GM21515 (cell line): ENCODE data around the gene INPP5A.
A peak's percentile ranks its signal among the peaks of the same experiment; 100 is the strongest.
"Not testable (repeated sequence)": the region's sequence is repeated elsewhere in the genome, so short reads cannot be mapped to it uniquely, and the experiment has no call there.

Experiments used
- ATAC-seq: cut with Tn5 transposase; IDR thresholded peaks from one replicate; pipeline ENCODE4 v1.9.1; 2021; ENCODE audit not compliant: unreplicated experiment

Gene INPP5A

DNA sequence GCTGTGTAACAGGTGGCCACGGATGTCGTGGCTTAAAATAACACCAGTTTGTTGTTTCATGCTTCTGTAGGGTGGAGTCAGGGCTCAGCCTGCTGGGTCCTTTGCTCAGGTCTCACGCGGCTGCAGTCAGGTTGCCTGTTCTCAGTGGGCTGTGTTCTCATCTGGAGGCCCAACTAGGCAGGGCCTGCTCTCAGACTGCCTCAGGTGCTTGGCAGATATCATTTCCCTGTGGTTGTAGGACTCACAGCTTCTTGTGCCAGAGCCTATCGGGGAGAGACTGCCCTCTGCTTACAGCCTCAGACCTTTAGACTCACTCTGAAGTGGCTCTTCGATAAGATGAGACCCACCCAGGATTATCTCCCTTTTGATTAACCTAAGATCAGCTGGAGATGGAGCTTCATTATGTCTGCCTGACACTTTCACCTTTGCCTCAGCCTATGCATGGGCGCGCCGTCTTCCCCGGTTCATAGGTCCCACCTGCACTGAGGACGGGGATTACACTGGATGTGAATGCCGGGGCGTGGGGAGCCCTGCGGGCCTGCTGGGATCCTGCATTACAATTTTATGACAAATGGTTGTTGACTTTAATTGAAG, 55.3 kb downstream of the INPP5A start:
- ATAC-seq, result no peak

DNA sequence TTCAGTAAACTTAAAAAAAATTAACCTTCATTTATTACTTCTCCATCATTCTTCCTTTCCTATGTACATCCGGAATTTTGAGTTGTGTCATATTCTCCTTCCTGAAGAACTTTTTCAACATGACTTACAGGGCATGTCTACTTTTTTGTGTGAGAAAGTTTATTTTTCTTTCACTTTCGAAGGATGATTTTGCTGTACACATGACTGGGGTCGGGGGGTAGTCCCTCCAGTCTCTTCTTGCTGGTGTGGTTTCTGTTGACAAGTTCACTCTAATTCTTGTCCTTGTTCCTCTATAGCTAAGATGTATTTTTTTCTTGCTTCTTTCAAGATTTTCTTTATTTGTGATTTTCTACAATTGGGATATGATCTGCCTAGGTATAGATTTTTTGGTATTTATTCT, 55.8 kb downstream of the INPP5A start:
- peak; percentile 81 for ATAC-seq

DNA sequence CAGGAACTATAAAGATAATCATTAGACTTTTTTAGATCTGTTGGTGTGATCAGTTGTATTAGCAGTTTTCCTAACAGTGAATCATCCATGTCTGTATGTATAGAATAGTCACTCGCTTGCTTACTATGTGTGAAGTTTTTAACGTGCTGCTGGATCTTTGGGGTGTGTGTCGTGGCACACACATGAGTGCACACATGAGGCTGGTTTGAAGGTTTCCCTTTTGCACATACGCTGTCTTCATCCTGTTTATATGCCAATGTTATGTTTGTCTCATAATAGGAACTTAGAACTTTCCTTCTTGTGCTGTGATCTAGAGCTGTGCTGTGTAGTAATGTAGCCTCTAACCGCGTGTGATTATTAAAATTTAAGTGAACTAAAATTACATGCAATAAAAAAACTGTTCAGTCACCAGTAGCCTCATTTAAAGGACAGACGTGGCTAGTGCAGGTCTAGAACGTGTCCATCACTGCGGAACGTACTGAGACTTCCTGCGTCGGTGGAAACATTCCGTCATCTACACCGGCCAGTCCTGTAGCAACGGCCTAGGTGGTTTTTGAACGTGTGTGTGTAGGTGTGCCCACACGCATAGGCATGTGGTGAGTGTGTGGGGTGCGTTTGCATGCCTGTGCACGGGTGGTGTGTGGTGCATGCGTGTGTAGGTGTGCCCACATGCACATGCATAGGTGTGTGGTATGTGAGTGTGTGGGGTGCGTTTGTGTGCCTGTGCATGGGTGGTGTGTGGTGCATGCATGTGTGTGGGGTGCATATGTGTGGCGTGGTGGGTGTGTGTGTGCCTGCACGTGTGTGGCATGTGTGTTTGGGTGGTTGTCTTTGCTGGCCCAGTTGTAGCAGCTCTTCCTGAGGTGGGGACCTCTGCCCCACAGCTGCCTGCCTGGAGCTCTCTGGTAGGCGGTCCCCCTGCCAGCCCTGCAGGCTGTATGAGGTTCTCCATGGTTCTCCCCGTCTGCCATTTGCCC, 56.6 kb downstream of the INPP5A start:
- peak; percentile 46 for ATAC-seq

DNA sequence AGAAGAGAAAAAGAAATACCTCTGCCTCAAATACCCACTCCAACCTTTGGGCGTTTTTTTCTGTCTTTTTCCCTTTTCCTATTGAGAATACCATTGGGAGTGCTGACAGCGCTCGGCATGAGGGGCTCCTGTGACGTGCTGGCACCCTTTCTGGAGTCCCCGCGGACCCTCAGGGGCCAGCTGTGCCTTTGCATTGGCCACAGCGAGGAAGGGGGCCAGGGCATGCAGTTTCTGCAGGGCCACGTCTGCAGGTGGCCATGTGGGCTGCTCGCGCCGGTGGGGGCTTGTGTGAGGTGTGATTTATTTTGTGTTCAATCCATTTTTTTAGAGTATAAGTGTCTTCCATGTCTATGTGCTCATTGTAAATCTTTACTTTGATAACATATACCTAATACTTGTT, 57.4 kb downstream of the INPP5A start:
- no peak for ATAC-seq

DNA sequence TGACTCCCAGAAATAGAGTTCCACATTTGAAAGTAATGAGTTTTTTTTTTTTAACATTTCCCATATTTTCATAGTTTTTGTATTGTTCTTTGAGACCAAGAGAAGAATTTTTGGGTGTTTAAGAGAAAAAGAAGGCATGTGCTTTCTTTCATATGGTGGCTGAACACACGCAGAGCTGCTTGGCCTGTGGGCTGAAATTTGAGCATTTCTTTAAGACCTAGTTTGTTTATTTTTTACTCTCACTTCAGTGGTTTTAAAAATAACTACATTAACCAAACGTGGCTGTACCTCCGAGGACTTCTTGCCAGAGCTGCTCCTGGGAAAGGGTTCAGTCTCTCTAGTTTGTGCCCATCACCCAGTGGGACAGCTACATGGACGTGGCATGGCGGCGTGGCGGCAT, 58.3 kb downstream of the INPP5A start:
- ATAC-seq, result no peak

DNA sequence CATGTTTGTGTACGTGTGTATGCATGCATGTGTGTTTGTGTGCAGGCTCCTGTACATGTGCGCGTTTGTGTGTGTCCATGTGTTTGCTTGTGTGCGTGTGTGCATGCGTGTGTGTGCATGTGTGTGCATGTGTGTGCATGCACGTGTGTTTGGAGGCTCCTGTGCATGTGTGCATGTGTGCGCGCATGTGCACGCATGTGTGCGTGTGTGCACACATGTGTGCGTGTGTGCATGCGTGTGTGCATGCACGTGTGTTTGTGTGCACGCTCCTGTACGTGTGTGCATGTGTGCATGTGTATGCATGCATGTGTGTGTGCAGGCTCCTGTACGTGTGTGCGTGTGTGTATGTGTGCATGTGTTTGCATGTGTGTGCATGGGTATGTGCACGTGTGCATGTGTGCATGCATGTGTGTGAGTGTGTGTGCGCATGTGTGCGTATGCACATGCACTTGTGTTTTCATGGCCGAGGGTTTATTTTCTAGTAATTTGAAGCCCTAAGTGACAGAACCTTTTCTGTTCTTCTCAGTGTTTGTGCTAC, 59.2 kb downstream of the INPP5A start:
- ATAC-seq, result no peak

DNA sequence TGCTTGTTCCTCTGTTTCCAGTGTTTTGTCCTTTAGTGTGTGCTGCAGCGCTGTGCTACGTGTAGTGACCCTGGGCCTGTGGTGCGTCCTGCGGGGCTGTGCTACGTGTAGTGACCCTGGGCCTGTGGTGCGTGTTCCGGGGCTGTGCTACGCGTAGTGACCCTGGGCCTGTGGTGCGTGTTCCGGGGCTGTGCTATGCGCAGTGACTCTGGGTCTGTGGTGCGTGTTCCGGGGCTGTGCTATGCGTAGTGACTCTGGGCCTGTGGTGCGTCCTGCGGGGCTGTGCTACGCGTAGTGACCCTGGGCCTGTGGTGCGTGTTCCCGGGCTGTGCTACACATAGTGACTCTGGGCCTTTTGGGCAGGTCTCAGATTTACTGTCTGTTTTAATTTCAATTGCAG, 60.1 kb downstream of the INPP5A start:
- ATAC-seq, result no peak

DNA sequence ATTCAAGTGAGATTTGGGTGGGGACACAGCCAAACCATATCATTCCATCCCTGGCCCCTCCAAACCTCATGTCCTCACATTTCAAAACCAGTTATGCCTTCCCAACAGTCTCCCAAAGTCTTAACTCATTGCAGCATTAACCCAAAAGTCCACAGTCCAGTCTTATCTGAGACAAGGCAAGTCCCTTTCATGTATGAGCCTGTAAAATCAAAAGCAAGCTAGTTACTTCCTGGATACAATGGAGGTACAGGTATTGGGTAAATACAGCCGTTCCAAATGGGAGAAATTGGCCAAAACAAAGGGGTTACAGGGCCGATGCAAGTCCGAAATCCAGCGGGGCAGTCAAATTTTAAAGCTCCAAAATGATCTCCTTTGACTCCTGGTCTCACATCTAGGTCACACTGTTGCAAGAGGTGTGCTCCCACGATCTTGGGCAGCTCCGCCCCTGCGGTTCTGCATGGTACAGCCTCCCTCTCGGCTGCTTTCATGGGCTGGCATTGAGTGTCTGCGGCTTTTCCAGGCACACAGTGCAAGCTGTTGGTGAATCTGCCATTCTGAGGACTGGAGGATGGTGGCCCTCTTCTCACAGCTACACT, 61.5 kb downstream of the INPP5A start:
- ATAC-seq, result not testable (repeated sequence)

DNA sequence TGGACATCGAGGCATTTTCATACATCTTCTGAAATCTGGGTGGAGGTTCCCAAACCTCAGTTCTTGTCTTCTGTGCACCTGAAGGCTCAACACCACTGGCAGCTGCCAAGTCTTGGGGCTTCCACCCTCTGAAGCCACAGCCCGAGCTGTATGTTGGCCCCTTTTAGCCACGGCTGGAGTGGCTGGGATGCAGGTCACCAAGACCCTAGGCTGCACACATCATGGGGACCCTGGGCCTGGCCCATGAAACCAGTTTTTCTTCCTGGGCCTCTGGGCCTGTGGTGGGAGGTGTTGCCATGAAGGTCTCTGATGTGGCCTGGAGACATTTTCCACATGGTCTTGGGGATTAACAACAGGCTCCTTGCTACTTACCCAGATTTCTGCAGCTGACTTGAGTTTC, 62.1 kb downstream of the INPP5A start:
- no peak for ATAC-seq

DNA sequence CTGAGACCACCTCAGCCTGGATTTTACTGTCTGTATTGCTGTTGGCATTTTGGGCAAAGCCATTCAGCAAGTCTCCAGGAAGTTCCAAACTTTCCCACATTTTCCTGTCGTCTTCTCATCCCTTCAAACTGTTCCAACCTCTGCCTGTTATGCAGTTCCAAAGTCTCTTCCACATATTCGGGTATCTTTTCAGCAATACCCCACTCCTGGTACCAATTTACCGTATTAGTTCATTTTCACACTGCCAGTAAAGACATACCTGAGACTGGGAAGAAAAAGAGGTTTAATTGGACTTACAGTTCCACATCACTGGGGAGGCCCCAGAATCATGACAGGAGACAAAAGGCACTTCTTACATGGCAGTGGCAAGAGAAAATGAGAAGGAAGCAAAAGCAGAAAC, 62.8 kb downstream of the INPP5A start:
- ATAC-seq, result no peak

DNA sequence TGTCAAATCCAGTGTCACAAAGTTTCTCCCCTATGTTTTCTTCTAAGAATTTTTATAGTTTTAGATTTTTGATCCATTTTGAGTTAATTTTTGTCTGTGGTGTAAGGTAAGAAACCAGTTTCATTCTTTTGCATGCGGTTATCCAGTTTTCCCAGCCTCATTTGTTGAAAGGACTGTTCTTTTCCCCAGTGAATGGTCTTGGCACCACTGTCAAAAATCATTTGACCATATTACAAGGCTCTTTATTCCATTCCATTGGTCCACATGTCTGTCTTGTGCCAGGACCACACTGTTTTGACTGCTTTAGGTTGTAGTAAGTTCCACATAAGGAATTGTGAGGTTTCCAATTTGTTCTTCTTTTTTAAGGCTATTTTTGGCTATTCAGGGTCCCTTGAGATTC, 64.0 kb downstream of the INPP5A start:
- no peak for ATAC-seq

DNA sequence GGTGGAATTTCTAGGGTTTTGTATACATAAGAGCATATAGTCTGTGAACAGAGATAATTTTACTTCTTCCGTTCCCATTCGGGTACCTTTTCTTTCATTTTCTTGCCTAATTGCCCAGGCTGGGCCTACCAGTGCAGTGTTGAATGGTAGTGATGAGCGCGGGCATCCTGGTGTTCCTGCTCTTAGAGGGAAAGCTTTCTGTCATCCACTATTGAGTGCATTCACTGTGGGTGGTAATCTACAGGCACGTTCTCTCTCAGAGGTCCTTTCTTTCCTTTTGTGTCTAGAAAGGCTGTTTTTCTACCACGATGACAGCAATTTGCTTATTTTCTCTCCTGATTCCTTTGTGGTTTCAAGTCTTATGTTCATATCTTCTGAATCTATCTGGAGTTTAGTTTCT, 65.0 kb downstream of the INPP5A start:
- no peak for ATAC-seq

DNA sequence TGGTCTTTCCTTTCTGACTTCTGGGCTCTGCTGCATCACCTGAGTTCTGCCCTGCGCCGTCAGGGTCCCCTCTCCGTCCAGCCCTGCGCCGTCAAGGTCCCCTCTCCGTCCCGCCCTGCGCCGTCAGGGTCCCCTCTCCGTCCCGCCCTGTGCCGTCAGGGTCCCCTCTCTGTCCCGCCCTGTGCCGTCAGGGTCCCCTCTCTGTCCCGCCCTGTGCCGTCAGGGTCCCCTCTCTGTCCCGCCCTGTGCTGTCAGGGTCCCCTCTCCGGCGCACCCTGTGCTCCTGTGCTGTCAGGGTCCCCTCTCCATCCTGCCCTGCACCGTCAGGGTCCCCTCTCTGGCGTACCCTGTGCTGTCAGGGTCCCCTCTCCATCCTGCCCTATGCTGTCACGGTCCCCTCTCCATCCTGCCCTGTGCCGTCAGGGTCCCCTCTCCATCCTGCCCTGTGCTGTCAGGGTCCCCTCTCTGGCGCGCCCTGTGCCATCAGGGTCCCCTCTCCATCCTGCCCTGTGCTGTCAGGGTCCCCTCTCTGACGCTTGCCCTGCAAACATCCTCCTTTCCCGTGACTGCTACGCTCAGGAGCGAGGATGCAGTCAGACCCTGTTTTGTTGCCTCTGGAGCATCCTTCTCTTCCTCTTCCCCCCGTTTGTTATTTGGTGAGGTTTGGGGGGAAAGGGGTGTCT, 66.4 kb downstream of the INPP5A start:
- ATAC-seq, result no peak

DNA sequence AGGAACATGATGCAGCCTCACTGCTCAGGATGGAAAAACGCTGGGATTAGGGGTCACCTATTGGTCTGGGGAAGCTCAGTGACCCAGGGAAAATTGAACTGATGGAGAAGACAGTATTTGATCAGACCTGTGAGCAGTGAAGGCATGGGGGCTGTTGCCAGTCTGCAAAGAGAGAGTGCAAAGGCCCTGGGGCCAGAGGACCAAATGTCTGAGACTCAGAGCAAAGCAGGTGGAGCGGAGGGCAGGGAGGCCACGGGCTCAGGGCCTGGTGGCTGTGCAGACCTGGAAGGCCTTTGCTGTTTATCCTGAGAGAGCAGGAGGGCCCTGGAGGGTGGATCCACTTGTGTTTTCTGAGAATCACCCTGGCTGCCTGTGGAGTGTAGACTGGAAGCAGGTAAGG, 67.1 kb downstream of the INPP5A start:
- no peak for ATAC-seq

DNA sequence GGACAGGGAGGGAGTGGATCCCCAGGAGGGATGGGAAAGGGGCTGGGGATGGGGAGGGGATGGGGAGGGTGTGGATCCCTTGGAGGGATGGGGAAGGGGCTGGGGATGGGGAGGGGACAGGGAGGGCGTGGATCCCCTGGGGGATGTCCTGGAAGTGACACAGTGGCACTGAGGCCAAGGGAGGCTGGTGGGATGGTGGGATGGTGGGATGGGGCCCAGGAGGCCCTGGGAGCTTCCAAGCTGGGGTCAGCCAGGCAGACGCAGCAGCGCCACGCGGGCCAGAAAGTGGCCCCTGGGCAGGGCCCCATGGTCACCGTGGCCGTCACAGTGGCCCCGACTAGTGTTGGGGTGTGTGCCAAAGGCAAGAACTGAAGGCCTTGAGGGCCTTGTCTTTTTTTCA, 67.8 kb downstream of the INPP5A start:
- no peak for ATAC-seq

DNA sequence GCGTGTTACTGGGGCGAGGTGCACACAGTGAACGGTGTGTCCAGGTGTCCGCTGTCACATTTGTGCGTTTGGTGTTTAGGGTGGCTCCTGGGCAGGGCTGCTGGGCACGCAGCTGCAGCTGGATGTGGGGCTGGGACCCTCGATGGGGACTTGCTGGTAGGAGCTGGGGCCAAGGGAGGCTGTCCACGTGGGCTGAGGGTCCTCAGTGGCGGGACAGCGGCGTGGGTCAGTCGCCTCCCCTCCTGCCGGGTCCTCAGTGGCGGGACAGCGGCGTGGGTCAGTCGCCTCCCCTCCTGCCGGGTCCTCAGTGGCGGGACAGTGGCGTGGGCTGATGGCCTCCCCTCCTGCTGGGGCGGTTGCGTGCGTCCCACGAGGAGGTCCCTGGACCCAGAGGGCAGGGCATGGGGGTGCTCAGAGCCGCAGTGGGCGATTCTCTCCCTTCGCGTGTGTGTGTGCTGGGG, 68.5 kb downstream of the INPP5A start:
- ATAC-seq, result no peak

DNA sequence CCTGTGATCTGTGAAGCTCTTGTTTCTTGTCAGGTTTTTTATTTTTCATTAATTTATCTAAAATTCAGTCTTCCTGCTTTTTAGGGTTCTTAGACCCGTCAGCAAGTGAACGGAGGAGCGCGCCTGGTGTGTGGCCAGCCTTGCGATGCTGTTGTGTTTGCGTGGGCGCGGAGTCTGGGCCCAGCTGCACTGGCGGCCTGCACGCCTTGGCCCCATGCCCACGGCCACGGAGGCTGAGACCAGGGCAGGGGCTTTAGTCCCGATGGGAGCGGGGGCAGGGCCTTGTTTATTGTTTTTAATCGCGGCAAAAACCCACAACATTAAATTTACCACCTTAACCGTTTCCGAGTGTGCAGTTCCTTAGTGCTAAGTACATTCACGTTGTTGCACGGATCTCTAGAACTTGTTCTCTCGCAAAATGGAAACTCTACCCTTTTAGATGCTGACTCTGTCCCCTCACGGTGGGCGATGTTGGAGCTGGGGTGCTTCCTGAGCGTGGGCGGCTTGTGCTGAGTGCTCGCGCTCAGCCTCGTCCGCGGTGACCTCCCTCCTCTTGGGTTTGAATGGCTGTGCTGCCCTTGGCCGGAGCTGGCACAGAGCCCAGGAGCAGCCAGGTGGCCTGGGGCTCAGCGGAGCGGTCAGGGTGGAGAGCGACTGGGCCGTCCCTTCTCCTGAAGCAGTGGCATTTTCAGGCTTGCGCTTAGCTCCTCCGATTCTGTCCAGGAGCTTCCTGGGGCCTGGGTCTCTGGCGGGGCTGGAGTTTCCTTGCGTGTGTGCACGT, 69.1 kb downstream of the INPP5A start:
- no peak for ATAC-seq

DNA sequence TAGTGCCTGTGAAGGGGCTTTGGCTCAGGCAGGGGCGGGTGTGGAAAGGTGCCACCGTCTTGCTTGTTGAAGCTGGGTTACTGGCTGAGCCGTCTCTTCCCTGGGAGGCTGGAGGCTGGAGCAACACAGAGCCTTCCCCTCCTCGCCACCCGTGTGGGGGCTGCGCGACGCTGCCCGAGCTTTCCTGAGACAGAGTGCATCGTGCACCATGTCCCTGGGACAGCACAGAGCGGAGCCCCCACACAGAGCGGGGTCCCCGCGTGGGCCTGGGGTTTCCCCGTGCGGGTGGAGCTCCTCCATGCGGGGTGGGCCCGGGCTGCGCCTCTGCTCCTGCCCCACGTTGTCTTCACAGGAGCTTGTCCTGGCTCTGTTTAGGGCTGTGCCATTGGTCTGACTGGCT, 69.9 kb downstream of the INPP5A start:
- ATAC-seq, result no peak

DNA sequence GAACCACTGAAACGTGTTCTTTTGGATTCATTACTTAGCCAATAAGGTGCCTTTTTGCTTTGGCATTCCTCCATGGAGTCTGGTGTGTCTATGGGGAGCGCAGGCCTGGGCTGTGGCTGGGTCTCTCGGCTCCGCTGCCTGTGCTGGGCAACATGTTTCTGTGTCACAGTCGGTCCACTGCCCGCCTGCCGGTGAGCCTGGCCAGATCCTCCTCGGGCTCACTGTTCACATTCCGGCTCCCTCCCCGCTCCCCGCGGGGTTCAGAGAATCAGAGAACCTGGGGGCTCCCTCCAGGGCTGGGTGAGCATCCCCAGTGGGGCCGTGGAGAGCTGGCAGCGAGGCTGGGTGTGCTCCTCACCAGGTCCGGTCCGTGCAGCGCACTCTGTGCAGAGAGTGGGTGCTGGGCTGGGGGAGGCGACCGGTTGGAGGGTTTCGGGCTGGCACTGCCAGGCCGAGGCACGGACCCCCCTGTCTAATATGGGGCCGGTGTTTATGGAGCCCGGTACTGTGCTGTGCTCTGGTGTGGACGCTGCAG, 70.4 kb downstream of the INPP5A start:
- ATAC-seq, result no peak

DNA sequence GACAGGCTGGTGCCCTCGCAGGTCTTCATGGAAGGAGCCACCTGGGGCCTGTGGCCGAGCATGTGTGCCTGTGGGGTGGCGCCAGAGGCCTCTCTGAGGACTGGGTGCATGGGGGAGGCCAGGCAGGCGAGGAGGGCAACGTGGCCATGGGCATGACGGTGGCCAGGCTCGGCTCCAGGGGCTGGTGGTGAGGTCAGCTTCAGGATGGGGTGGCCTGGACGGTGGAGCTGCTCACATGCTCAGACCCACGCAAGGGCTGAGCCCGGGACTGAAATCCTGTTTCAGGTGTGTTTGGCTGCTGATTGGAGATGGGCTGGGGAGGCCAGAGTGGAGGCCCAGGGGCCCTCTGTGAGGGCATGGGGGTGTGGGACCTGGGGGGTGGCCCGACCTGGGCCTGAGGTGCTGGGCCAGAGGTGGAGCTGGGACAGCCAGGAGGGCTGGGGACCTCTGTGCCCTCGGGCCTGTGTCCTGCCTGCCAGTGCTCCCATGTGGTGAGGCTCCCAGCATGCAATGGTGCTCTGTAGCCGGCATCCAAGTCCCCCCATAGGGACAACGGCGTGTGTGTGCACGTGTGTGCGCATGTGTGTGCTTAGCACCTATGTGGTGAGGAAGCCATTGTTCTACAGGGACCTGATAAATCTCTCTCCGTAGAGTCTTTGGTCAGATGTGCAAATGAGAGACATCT, 71.1 kb downstream of the INPP5A start:
- ATAC-seq, result no peak
